Sciatic nerve (tissue), 2 donors: ENCODE measurements around the gene NR1H3. TPM values are rescaled to one million over a fixed set of nuclear protein-coding genes. Genes with fewer than 3 reads are reported as not detected.
A peak's percentile ranks its signal among the peaks of the same experiment; 100 is the strongest.
"Not testable (repeated sequence)": the region's sequence is repeated elsewhere in the genome, so short reads cannot be mapped to it uniquely, and the experiment has no call there.

Source experiments
- ATAC-seq: fragments of 200-7000 bp; cut with Tn5 transposase; one replicate; pipeline ENCODE4 v1.9.1; 2020; ENCODE audit warnings: mild to moderate bottlenecking, moderate library complexity
- DNase-seq: peaks from one replicate; pipeline ENCODE4 v3.0.0-alpha.2; 2020; ENCODE audit warnings: low spot score
- intact Hi-C: fragments of 100-400 bp; cut with DNase I; formaldehyde crosslinking; loops from one replicate; pipeline ENCODE4 v1.14.2; 2022
- total RNA-seq: library from RNA; stranded (reverse); fragmentation: NEBNext Ultra II Directional; extraction: Animal tissue kit (Norgen Biotek cat#: 25700); gene quantifications from one replicate; pipeline ENCODE4 v1.2.1, GENCODE V29; 2021
- donor health status: DM: no; HTN: no; CAD: no.
- donor health status: DM: no; HTN: no; CAD: no.

NR1H3 gene
- total RNA-seq, 1 donor from 2014 or later, result 132 TPM

GRCh38 chr11:47285969-47286770 lies 28.4 kb downstream of the NR1H3 start:
- intact Hi-C loops, result no loop called here
- DNase-seq (no peak), ATAC-seq (no peak)

- intact Hi-C loops, result no loop called here
- no peak for ATAC-seq
- DNase-seq, result no peak
These were observed 30.3 kb downstream of the NR1H3 start for GRCh38 chr11:47288066-47288465.

GRCh38 chr11:47289856-47290255 lies 32.1 kb downstream of the NR1H3 start:
- ATAC-seq (no peak), DNase-seq (no peak)
- intact Hi-C loops, result no loop called here

- intact Hi-C loops, result no loop called here
- ATAC-seq (no peak), DNase-seq (no peak)
These were observed 37.6 kb downstream of the NR1H3 start for GRCh38 chr11:47295385-47295784.

- ATAC-seq (no peak), DNase-seq (no peak)
- intact Hi-C loops, result no loop called here
These were observed 38.2 kb downstream of the NR1H3 start for GRCh38 chr11:47296045-47296444.

- no peak for ATAC-seq
- no peak for DNase-seq
- intact Hi-C loops, result no loop called here
These were observed 41.3 kb downstream of the NR1H3 start for GRCh38 chr11:47299078-47299477.

- DNase-seq (no peak), ATAC-seq (no peak)
- intact Hi-C loops, result no loop called here
These were observed 45.1 kb downstream of the NR1H3 start for GRCh38 chr11:47302853-47303252.

GRCh38 chr11:47305734-47306483 lies 48.1 kb downstream of the NR1H3 start:
- DNase-seq, result no peak
- ATAC-seq, result peak; percentile 75
- intact Hi-C loops, result loop anchor here (5.0 kb wide), 1 partner anchor 964 kb away; no protein-coding TSS in a partner anchor

- no peak for DNase-seq
- ATAC-seq, result no peak
- intact Hi-C loops, result loop anchor here (5.0 kb wide), 1 partner anchor 964 kb away; no protein-coding TSS in a partner anchor
These were observed 48.7 kb downstream of the NR1H3 start for GRCh38 chr11:47306484-47306844.

- intact Hi-C loops, result loop anchor here (5.0 kb wide), 1 partner anchor 966 kb away; no protein-coding TSS in a partner anchor
- no peak for DNase-seq
- ATAC-seq, result no peak
These were observed 50.4 kb downstream of the NR1H3 start for GRCh38 chr11:47308050-47308823.

GRCh38 chr11:47314992-47315391 lies 57.2 kb downstream of the NR1H3 start:
- ATAC-seq (no peak), DNase-seq (no peak)
- intact Hi-C loops, result no loop called here

- DNase-seq, ATAC-seq, intact Hi-C loops: not testable (repeated sequence)
These were observed 58.7 kb downstream of the NR1H3 start for GRCh38 chr11:47316501-47316900.

GRCh38 chr11:47317064-47317828 lies 59.5 kb downstream of the NR1H3 start:
- peak; percentile 3 for DNase-seq
- intact Hi-C loops, result no loop called here
- ATAC-seq, result no peak

- DNase-seq (no peak), ATAC-seq (no peak)
- intact Hi-C loops, result no loop called here
These were observed 60.4 kb downstream of the NR1H3 start for GRCh38 chr11:47318166-47318565.

Other genes starting within 250 kb of the NR1H3 start
- 94.2 TPM for gene ARFGAP2, start 81.1 kb upstream of the NR1H3 start, total RNA-seq
- gene PACSIN3, start 71.6 kb upstream of the NR1H3 start, total RNA-seq, result 66.0 TPM
- 44.3 TPM for gene DDB2, start 43.0 kb upstream of the NR1H3 start, total RNA-seq
- 35.7 TPM for gene ACP2, start 9.2 kb upstream of the NR1H3 start, total RNA-seq
- gene MADD, start 12.1 kb downstream of the NR1H3 start, total RNA-seq, result 52.3 TPM
- 0.53 TPM for gene MYBPC3, start 94.7 kb downstream of the NR1H3 start, total RNA-seq
- gene SPI1, start 120.6 kb downstream of the NR1H3 start, total RNA-seq, result 47.0 TPM
- 55.5 TPM for gene SLC39A13, start 150.6 kb downstream of the NR1H3 start, total RNA-seq
- gene PSMC3, start 168.4 kb downstream of the NR1H3 start, total RNA-seq, result 97.5 TPM
- 4.9 TPM for gene RAPSN, start 191.1 kb downstream of the NR1H3 start, total RNA-seq